HK-2 (cell line): ENCODE data around the gene GTF2IRD1.
"Not testable (repeated sequence)": the region's sequence is repeated elsewhere in the genome, so short reads cannot be mapped to it uniquely, and the experiment has no call there.

Experiments
- DNase-seq: peaks from one replicate; pipeline ENCODE4 v3.0.0-alpha.2; 2018; ENCODE audit not compliant: unreplicated experiment

Gene GTF2IRD1

DNA sequence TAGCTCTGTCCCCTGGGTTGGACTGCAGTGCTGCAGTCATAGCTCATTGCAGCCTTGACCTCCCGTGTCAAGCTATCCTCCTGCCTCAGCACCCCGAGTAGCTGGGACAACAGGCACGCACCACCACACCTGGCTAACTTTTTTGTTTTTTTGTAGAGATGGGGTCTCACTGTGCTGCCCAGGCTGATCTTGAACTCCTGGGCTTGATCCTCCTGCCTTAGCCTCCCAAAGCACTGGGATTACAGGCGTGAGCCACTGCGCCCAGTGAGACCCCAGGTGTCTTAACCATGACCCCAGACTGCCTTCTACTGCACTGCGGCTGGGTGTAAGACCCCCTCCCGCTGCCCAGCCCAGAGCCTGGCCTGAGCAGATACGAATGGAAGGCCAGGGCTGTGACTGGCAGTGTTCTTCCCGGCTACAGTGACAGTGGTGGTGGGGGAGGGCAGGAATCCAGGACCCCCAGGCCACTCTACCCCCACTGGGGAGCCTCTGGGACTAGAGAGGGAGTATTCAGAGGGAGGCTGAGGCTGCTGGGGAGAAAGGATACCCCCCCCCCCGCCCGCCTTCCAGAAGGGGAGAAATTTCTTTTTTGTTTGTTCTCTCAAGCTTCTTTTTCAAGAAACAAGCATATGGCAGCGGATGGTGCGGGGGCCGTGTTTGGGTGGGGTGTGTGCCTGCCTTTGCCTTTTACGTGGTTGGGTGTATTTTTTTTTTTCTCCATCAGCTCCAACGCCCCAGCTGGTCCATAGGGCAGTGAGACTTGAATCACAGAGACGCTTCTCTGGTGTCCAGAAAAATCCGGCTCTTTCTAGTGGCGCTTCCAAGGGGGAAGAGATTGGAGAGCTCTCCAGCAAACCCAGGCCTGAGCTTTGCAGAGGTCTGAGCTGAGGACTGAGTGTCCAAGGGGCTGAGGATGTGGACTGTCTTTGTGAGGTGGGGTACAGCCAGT is 36.6 kb downstream of the GTF2IRD1 start:
- no peak for DNase-seq

DNA sequence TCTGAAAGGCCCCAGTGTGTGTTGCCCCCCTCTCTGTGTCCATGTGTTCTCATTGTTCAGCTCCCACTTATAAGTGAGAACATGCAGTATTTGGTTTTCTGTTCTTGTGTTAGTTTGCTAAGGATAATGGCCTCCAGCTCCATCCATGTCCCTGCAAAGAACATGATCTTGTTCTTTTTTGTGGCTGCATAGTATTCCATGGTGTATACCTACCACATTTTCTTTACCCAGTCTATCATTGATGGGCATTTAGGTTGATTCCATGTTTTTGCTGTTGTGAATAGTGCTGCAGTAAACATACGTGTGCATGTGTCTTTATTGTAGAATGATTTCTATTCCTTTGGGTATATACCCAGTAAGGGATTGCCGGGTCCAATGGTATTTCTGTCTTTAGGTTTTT is 37.8 kb downstream of the GTF2IRD1 start:
- DNase-seq, result not testable (repeated sequence)

DNA sequence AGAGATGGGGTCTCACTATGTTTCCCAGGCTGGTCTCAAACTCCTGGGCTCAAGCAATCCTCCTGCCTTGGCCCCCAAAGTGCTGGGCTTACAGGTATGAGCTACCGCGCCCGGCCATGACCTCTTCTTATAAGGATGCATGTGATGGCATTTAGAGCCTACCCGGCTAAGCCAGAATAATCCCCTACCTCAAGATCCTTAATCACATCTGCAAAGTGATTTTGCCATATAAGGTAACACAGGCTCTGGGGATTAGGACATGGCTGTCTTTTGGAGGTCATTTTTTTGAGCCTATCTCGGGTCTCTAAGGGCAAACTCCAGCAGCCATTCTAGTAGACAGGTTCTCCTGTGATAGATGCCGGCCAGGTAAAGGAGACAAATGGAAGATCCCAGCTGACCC is 39.6 kb downstream of the GTF2IRD1 start:
- DNase-seq, result no peak

DNA sequence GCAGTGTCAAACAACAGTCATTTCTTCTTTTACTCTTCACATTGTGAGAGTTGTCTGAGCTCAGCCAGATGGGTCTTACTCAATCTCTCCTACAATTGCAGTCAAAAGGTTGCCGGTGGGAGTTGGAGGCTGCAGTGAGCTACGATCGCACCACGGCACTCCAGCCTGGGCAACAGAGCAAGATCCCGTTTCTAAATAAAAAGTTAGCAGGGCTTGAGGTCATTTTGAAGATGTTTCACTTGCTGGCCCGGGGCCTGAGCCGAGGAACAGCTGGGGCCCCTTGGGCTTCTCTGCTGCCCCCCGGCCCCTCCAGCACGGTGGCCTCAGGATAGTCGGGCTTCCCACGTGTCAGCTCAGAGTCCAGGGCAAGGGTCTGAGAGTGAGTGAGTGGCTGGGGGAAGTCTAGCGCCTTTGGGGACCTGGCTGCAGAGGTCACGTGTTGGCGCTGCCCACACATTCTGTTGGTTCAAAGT is 40.4 kb downstream of the GTF2IRD1 start:
- no peak for DNase-seq

DNA sequence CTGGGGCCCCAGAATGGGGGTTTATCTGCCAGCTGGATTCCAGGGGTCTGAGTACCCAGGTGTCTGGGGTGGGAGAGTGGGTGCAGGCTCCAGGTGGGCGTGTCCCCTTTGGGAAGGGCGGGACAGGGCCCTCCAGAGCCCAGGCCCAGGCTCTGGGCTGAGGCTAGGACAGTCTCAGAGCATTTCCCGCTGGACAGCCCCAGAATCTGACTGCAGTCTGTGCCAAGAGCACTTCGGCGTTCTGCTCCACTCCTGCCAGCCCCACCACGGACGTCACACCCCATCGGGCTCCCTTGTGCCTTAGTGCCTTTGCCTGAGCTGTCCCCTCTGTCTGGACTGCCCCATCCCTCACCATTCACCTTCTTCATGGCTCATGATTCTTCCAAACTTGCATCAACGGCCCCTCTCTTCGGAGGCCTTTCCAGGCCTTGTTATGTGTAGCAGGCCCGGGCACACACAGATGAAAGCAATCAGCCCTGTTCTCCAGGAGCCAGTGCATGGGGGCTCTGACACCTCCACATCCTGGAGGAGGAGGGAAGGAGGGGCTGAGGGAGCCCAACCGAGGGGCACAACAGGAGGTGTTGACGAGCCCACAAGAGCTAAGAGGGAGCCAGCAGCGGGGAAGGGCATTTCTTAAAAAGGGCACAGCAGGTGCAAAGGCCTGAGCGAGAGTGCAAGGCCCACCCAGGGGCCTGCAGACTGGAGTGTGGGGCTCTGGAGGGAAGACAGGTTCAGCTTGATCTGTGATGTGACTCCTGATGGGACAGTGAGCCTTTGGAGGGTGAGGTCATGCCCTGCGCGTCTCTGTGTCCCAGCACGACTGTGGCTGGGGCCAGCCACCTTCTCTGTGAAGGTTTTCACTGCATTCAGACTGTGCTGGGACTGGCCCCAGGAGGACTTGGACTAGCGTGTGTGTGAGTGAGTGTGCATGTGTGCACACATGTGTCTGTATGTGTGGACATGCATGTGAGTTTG is 41.7 kb downstream of the GTF2IRD1 start:
- no peak for DNase-seq

DNA sequence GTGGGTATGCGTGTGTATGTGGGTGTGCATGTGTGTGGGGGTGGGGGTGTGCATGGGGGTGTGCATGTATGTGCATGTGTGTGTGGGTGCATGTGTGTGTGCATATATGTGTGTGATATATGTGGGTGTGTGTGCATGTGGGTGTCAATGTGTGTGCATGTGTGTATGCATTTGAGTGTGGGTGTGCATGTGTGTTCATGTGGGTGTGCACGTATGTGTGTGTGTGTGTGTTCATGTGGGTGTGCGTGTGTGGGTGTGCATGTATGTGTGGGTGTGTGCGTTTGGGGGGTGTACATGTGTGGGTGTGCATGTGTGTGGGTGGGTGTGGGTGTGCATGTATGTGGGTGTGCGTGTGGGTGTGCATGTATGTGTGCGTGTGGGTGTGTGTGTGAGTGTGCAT is 42.6 kb downstream of the GTF2IRD1 start:
- no peak for DNase-seq

DNA sequence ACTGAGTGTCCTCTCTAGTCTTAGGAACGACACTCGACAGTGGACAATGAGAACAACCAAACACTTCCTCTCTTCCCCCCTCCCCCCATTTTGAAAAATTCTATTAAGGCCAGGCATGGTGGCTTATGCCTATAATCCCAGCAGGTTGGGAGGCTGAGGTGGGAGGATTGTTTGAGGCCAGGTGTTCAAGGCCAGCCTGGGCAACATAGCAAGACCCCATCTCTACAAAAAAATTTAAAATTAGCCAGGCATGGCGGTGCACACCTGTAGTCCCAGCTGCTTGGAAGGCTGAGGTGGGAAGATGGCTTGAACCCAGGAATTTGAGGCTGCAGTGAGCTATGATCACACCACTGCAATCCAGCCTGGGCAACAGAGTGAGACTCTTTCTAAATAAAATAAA is 43.1 kb downstream of the GTF2IRD1 start:
- not testable (repeated sequence) for DNase-seq

DNA sequence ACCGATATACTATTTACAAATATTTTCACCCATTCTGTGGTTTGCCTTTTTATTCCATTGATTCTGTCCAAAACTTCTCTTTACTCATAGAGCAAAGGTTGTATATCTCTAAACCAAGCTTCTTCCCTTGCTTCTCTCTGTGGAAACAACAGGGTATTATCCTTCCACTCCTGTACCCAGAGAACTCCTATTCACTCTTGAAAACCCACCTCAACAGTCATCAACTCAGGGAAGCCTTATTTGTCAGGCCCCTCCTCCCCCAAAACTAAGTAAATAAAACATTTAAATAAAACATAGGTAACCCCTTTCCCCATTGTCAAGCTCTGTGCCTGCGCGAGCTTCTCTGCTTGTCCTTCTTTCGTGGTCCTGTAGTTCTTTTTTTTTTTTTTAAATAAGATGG is 44.6 kb downstream of the GTF2IRD1 start:
- DNase-seq, result no peak

DNA sequence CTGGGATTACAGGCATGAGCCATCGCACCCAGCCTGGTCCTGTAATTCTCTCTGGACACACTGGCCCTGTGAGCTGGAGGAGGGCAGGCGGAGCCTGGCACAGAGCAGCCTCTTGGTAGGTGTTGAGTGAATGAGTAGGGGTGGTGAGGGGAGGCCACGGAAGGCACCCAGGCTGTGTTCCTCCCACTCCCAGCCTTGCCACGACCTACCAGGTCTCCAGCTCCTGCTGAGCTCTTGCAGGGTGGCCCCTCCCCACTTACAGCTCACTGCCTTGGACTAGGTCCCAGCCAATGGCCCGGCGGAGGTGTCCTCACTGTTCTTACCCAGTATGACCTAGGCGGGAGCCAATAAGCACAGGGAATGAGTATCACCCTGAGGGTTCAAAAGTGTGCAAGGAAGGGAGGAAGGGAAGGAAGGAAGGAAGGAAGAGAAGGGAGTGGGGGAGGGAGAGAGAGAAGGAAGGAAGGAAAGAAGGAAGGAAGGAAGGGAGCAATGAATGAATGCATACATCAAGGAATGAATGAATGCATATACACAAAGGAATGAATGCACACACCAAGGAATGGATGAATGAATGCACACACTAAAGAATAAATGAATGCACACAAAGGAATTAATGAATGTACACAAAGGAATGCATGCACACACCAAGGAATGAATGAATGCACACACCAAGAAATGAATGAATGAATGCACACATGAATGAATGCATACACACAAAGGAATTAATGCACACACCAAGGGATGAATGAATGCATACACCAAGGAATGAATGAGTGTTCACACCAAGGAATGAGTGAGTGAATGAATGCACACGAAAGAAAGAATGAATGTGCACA is 45.5 kb downstream of the GTF2IRD1 start:
- peak; percentile 35 for DNase-seq

DNA sequence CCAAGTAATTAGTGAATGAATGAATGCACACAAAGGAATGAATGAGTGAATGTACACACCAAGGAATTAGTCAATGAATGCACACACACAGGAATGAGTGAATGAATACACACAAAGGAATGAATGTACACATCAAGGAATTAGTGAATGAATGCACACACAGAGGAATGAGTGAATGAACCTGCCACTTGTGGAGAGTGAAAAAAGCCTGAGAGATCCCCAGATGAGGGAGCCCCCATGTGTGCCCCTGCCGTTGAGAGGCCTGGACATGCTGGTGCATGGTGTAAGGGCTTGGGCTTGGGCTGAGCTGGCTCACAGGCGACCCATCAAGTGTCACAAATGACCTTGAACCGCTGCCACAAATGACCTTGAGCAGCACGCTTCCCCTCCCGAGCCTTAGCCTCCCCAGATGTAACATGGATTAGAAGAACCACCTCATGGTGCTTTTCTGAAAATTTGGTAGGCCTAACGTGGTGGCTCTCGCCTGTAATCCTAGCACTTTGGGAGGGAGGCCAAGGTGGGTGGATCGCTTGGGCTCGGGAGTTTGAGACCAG is 46.2 kb downstream of the GTF2IRD1 start:
- DNase-seq, result no peak

DNA sequence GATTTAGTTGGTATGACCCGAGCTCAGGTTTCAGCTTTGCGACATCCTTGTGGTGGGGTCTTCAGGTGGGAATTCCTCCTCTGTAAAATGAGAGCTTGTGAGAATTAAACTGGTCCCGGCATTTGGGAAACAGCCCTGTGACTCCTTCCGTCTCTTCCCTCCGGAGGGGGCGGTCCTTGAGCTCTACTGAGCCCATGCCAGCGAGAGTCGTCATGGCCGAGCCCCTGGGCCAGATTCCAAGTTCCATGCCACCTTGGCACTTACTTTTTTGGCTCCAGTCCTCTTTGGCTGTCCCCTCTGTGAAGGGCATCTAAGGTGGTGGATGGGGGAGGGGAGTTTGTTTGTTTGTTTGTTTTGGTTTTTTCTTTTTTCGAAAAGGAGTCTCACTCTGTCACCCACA is 47.6 kb downstream of the GTF2IRD1 start:
- no peak for DNase-seq

DNA sequence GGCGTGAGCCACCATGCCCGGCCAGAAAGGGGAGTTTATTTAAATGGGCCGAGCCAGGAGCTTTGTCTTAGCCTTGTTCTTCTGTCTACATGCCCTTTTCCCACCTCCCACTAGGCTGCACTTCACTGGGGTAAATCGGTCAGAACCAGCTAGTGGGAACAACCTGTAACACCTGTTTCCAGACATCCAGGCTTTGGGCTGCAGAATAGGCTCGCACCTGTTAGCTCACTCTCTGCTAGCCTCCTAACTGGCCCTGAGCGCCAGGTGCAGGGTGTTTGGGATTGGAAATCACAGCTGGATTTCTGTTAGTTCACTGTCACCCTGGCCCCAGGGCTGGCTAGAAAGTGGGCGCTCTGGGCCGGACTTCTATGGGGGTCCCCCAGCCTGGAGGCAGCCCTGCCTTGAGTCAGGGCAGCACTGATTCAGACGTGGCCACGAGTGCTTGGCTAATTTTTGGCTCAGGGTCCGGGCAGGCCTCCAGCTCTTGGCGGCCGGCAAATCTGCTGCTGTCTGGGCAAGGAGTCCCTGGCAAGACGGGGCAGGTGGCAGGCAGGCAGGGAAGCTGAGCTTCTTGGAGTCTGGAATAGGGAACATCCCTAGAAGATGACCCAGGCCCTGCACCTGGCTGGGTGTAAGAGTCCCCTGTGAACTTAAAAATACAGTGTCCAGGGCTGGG is 48.6 kb downstream of the GTF2IRD1 start:
- no peak for DNase-seq

DNA sequence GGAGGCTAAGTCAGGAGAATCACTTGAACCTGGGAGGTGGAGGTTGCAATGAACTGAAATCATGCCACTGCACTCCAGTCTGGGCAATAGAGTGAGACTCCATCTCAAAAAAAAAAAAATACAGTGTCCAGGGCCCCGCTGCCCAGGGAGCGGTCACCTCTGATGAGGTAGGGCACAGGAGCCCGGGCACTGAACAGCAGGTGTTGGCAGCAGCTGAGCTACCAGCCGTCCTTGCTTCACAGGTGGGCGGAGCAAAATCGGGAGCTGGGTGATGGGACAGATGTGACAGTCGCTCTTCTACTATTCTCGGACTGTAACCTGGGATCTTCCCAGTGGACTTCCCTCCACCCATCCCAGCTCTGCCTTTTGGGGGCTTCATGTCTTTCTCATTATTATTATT is 49.4 kb downstream of the GTF2IRD1 start:
- no peak for DNase-seq

DNA sequence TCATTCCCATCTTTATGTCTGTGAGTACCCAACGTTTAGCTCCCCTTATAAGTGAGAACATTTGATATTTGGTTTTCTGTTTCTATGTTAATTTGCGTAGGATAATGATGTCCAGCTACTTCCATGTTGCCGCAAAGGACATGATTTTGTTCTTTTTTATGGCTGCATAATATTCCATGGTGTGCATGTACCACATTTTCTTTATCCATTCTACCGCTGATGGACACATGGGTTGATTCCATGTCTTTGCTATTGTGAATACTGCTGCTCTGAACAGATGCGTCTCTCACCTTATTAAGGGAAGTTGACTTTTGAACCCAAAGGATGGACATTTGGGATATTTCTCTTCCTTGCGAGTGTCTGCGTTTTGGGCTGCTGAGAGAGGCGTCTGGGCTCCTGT is 50.2 kb downstream of the GTF2IRD1 start:
- DNase-seq, result no peak

DNA sequence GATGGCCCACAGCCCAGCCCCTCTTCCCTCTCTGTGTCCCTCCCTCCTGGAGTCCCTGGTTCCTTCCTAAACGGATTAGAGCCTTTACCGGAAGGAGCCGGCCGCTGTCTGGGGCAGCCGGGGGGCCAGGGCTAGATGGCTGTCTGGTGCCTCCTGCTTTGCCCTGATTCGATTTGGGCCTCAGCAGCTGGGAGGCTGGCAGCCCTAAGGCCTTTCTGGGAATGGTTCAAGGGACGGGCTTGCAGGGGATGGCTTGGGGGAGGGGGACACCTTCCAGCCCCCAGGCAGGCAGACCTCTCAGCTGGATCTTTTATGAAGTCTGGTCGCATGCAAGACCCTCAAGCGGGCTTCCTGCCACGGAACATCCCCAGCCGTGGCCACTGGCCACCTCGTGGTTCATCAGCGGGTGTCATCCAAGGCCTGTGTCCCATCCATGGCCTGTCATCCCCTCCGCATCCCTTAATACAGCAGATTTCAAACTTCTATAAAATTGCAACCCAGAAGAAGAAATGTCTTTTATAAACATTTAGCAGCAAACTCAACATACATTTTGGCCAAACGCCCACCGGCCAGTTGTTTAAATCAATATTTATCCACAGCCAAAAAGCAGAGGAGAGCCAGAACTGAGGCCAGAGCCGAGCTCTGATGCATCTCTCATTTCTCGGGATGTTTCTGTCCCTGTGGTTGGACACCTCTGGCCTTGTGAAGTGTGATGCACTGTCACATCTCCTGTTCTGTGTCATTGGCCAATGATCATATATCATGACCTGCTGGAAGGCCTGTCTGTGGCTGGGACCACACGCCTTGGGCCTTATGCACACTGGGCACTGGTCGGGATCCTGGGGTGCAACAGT is 52.0 kb downstream of the GTF2IRD1 start:
- no peak for DNase-seq

DNA sequence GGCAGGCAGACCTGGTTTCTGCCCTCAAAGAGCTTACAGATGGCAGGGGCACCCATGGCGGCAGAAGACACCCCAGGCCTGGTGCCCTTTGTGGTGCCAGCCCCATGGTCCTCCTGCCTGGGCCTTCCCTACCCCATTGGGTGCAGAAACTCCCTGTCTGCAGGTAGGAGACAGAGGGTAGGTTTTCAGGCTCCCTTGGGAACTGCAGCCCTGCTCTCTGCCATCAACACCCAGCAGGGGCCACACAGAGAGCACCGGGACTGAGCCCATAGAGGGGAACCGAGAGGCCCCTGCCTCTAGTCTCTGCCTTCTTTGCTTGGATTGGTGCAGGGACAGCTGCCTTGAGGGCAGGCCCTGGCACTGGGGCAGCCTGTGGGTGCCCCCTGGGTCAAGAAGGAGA is 52.6 kb downstream of the GTF2IRD1 start:
- DNase-seq, result no peak

DNA sequence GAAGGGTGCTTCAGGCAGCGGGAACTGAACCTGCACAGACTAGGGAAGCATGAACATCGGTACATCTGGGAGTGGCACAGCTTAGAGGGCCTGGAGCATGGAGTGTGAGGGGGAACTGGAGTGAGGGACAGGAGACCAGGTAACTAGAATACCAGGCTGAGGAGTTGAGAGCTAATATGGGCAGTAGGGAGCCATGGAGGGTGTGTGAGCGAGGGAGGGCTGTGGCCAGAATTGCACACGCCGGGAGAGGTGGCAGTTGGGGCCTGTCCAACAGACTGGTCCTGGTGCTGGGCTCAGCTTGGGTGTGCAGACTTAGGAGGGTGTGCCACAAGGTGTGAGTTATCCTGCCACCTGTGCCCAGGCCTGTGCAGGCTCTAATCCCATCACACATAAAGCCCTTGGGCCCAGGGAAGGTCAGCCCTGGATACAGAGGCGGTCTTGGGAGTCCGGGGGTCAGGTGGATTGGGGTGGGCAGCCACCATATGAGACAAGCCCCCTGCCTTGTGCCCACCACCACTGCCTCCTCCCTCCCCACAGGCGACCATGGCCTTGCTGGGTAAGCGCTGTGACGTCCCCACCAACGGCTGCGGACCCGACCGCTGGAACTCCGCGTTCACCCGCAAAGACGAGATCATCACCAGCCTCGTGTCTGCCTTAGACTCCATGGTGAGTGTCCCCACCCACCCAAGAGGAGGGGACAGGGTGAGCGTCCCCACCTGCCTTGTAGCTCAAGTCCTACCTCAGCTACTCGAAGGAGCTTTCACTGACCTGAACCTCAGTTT is 54.0 kb downstream of the GTF2IRD1 start:
- no peak for DNase-seq

DNA sequence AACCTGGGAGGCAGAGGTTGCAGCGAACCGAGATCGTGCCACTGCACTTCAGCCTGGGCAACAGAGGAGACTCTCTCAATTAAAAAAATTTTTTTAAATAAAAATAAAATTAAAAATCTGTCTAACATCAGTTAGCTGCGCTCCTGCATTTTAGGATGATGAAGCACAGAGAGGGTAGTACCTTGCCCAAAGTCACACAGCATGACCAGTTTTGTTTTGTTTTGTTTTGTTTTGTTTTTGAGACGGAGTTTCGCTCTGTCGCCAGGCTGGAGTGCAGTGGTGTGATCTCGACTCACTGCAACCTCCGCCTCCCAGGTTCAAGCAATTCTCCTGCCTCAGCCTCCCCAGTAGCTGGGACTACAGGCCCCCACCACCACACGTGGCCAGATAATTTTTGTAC is 55.7 kb downstream of the GTF2IRD1 start:
- DNase-seq, result not testable (repeated sequence)

DNA sequence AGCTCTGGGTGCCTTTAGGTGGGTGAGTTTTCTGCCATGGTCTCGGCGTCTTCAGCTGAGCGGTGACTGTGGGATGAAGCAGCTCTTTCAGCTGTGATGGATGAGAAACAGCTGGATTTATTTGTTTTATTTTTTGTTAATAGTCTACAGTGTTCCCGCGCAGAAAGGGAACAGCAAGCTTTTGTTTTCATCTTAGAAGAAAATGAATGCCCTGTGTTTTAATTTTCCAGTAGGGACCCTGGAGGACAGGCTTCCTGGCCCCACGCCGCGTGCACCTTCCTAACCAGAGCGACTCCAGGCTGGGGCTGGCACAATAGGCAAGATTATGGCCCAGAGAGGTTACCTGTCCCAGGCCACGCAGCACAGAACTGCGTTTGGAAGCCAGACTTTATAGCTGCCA is 57.6 kb downstream of the GTF2IRD1 start:
- DNase-seq, result no peak
